Measurements from ENCODE around the gene PAX4.
A peak's percentile ranks its signal among the peaks of the same experiment; 100 is the strongest.

PAX4 gene

GRCh38 chr7:127628445-127628844, 10.5 kb upstream of the PAX4 start:
- no peak for DNase-seq

GRCh38 chr7:127625331-127625730, 7.4 kb upstream of the PAX4 start:
- no peak for DNase-seq

- DNase-seq, result no peak
Measured at GRCh38 chr7:127620406-127621233, 2.7 kb upstream of the PAX4 start.

- DNase-seq, result no peak
Measured at GRCh38 chr7:127619681-127620405, 1.9 kb upstream of the PAX4 start.

- no peak for DNase-seq
Measured at GRCh38 chr7:127618775-127619174, 833 bp upstream of the PAX4 start.

GRCh38 chr7:127616724-127617123, 1.2 kb downstream of the PAX4 start:
- DNase-seq, result no peak

- no peak for DNase-seq
Measured at GRCh38 chr7:127612263-127612662, 5.7 kb downstream of the PAX4 start.

- no peak for DNase-seq
Measured at GRCh38 chr7:127609297-127609696, 8.6 kb downstream of the PAX4 start.

- DNase-seq, result no peak
Measured at GRCh38 chr7:127608446-127608845, 9.5 kb downstream of the PAX4 start.

GRCh38 chr7:127600885-127601284, 17.1 kb downstream of the PAX4 start:
- DNase-seq, result no peak

GRCh38 chr7:127598318-127598717, 19.6 kb downstream of the PAX4 start:
- no peak for DNase-seq

- no peak for DNase-seq
Measured at GRCh38 chr7:127595737-127596136, 22.2 kb downstream of the PAX4 start.

- no peak for DNase-seq
Measured at GRCh38 chr7:127594490-127594889, 23.5 kb downstream of the PAX4 start.

- DNase-seq, result no peak
Measured at GRCh38 chr7:127592550-127592949, 25.4 kb downstream of the PAX4 start.

GRCh38 chr7:127591591-127591990, 26.4 kb downstream of the PAX4 start:
- no peak for DNase-seq

GRCh38 chr7:127591189-127591588, 26.8 kb downstream of the PAX4 start:
- no peak for DNase-seq

- no peak for DNase-seq
Measured at GRCh38 chr7:127589896-127590295, 28.0 kb downstream of the PAX4 start.

GRCh38 chr7:127588697-127589482, 29.1 kb downstream of the PAX4 start:
- DNase-seq, result peak; percentile 10

- peak; percentile 86 for DNase-seq
Measured at GRCh38 chr7:127588019-127588696, 29.8 kb downstream of the PAX4 start, which contains the start of gene ARF5. ARF5 (plus strand) TSS chr7:127588411; CDS start chr7:127588499, 88 bp downstream.

- DNase-seq, result no peak
Measured at GRCh38 chr7:127587663-127588018, 30.3 kb downstream of the PAX4 start.

GRCh38 chr7:127586346-127586745, 31.6 kb downstream of the PAX4 start:
- no peak for DNase-seq

- peak; percentile 92 for DNase-seq
Measured at GRCh38 chr7:127585044-127585953, 32.6 kb downstream of the PAX4 start, which contains the start of gene GCC1. GCC1 (minus strand) TSS chr7:127585596; CDS start chr7:127585182, 414 bp downstream.
